ENCODE measurements around the gene ELF3.
"Not testable (repeated sequence)": the region's sequence is repeated elsewhere in the genome, so short reads cannot be mapped to it uniquely, and the experiment has no call there.

GRCh38 chr1:202057335-202057704 is 46.9 kb downstream of the ELF3 start:
- not testable (repeated sequence) for TF ChIP-seq RCOR1 (IDR thresholded peaks at IDR 0.05; ENCODE audit: insufficient replicate concordance, low read length); CTCF (conservative IDR thresholded peaks at IDR 0.05; ENCODE audit: low read depth, low read length); MXI1 (IDR thresholded peaks at IDR 0.05; ENCODE audit: borderline replicate concordance, low read depth, low read length); FOS (IDR thresholded peaks at IDR 0.05; ENCODE audit: low read depth, low read length); RAD21 (IDR thresholded peaks at IDR 0.05; ENCODE audit: low read length); NFE2L2 (IDR thresholded peaks at IDR 0.05; ENCODE audit: low read depth, low read length); USF2 (IDR thresholded peaks at IDR 0.05; ENCODE audit: low read depth, low read length); SMC3 (IDR thresholded peaks at IDR 0.05; ENCODE audit: low read depth, low read length); RFX5 (IDR thresholded peaks at IDR 0.05; ENCODE audit: low read depth, low read length); POLR2A (IDR thresholded peaks at IDR 0.05; ENCODE audit: low read depth, low read length); ELK1 (IDR thresholded peaks at IDR 0.05; ENCODE audit: borderline replicate concordance, low read depth, low read length); CEBPB (IDR thresholded peaks at IDR 0.05; ENCODE audit: low read depth, low read length)
